Endometrial microvascular endothelial cells (primary cell): ENCODE results near the gene PLEKHG5. TPM values are rescaled to one million over a fixed set of nuclear protein-coding genes. Genes with fewer than 3 reads are reported as not detected.

Experiments used
- in situ Hi-C: cut with HindIII; loops from 2 replicates; pipeline ENCODE4 v1.10.0; 2017; ENCODE audit warnings: low sequenced_read_pairs, low pct_unique_long_range_greater_than_20kb; ENCODE audit errors: inconsistent ontology term
- total RNA-seq: library from RNA; depleted of rRNA; stranded (reverse); fragments of >200 nt; gene quantifications from one replicate; pipeline ENCODE4 v1.2.3, GENCODE V29; 2015; ENCODE audit errors: inconsistent ontology term

The PLEKHG5 gene
- total RNA-seq: 27.6 TPM

- in situ Hi-C loops: no loop called here
Observed at GRCh38 chr1:6491480-6491962, at the start of gene PLEKHG5. Gene PLEKHG5 (minus strand): TSS chr1:6491667. CDS start chr1:6477571, 14,096 bp downstream.

DNA sequence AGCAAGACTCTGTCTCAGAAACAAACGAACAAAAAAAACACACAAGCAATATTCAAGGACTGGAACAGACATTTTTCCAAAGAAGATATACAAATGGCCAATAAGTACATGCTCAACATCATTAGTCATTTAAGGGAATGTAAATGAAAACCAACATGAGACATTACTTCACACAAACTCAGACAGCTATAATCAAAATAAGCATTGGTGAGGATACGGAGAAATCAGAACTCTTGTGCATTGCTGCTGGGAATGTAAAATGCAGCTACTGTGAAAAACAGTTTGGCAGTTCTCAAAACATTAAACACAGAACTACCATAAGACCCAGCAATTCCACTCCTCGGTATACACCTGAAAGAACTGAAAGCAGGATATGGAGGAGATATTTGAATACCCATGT is 47.5 kb upstream of the PLEKHG5 start:
- in situ Hi-C loops: no loop called here

DNA sequence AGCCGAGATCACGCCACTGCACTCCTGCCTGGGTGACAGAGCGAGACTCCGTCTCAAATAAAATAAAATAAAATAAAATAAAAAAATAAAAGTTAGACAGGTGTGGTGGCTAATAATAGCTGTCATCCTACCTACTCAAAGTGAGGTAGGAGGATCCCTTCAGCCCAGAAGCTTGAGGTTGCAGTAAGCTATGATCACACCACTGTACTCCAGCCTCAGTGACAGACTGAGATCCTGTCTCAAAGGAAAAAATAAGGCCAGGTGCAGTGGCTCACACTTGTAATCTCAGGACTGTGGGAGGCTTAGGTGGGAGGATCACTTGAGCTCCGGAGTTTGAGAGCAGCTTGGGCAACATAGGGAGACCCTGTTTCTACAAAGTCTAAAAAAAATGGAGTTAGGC is 44.8 kb upstream of the PLEKHG5 start:
- in situ Hi-C loops: no loop called here

DNA sequence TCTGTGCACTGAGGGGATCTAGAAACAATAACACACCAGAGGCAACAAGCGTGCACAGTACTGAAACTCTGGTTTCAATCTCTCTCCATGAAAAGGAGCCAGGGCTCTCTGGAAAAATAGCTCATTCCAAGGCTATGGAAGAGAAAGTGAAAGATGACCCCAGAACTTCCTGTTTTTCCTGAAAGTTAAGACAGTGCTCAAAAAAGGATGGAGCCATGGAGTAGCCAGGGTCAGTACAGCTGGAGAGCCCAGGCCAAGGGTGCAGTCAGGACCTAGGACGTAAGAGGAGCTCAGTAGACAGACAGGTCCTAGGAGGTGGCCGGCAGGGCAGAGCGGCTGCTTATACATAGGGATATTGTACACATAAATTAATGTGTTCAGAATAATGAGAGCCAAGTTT is 43.7 kb upstream of the PLEKHG5 start:
- in situ Hi-C loops: no loop called here

DNA sequence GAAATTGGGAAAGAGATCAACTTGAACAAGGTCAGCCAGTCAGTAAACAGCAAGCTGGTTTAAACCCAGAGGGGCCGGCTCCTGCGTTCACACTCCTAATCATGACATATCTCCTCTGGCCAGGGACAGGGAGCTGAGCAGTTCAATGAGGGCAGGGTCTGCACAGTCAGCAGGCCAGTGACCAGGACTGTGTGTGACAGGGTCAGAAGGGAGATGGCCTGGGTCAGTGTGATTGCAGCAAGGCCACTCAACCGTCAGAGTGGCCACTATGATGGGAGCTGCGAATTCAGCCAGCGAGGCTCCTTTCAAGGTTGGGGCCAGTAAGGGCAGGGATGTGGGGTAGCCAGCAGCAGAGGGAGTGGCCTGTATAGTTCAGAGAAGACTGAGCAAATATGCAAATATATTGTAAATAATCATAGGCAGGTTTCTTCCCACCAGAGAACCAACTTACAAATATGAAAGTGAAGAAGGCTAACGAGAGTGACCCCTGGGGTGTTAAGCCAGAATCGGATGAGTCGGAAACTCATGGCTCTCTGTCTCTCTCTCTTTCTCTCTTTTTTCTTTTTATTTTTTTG is 42.9 kb upstream of the PLEKHG5 start:
- in situ Hi-C loops: no loop called here

- in situ Hi-C loops: no loop called here
Observed at GRCh38 chr1:6531996-6532395, 40.5 kb upstream of the PLEKHG5 start.

DNA sequence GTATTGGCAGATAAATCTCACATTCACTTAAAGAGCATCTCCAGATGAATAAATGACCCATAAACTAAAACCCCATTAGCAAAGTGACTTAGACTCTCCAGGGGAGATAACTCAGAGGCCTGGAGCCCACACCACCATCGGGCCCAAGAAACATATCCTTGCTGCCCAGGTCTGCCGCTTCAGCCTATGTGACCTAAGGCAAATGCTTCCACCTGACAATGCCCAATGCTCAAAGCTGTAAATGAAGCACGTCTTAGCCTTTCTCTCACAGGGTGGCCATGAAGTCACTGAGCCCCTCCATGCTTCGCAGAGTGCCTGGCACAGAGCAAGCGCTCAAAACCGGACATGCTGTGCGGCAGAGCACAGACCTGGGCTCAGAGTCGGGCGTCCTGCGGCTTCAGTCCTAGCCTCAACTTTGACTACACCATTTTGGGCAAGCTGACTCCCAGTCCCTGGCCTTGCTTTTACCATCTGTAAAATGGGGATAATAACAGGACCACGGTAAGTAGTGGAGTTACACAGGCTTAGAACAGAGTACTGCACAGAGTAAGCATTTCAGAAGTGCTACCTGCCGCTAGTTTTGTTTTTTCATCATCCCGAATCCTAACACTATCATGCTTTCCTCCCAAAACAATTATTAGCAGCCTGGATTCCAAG is 39.2 kb upstream of the PLEKHG5 start:
- in situ Hi-C loops: no loop called here

DNA sequence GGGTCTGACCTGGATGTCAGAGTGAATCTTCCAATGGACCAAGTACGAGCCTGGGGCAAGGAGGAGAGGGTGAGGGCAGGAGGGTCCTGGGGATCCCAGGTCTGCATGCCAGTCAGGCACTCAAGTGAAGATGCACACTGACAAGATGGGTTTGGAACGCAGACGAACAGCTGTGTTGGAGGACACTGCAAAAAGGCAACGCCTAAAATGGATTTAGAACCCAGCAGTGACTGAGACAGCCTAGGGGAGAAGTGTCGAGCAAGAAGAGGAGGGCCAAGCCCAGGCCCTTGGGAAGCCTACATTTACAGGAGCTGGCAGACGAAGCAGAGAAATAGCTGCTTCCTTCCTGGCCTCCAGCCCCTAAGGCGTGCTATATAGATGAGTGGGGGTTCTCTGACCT is 37.0 kb upstream of the PLEKHG5 start:
- in situ Hi-C loops: no loop called here

DNA sequence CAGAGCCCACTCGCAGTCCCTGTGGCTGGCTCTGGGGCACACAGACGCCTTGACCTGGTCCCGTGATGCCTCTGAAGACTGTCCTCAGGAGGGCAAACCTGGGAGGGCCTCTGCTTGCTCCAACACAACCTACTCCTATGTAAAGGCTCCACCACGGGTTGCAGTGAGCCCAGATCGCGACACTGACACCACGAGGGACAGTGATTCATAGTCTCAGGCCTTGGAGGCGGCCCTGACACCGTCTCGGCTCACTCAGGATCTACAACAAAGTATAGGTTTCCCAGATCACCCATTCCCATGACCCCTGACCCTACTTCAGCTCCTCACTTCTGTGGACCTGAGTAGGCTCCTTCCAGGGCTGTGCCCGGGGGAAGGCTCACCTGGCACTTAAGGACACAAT is 34.8 kb upstream of the PLEKHG5 start:
- in situ Hi-C loops: no loop called here

DNA sequence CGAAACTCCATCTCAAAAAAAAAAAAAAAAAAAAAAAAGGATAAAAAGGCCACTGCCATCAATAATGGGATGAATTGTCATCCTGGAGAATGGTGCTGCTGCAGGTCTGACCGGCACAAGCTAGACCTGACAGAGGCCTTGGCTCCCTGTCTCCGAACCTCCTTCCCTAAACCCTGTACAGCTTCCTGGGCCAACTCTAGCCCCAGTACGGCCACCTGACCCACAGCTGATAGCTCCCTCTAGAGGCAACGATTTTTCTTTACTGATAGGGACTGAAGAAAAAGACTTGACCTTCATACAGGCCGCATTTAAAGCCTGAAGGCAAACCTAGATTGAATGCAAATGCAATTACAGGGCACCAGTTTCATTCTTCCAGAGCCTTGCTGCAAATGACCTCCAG is 32.1 kb upstream of the PLEKHG5 start:
- in situ Hi-C loops: no loop called here

- in situ Hi-C loops: no loop called here
Observed at GRCh38 chr1:6521536-6521935, 30.1 kb upstream of the PLEKHG5 start.

DNA sequence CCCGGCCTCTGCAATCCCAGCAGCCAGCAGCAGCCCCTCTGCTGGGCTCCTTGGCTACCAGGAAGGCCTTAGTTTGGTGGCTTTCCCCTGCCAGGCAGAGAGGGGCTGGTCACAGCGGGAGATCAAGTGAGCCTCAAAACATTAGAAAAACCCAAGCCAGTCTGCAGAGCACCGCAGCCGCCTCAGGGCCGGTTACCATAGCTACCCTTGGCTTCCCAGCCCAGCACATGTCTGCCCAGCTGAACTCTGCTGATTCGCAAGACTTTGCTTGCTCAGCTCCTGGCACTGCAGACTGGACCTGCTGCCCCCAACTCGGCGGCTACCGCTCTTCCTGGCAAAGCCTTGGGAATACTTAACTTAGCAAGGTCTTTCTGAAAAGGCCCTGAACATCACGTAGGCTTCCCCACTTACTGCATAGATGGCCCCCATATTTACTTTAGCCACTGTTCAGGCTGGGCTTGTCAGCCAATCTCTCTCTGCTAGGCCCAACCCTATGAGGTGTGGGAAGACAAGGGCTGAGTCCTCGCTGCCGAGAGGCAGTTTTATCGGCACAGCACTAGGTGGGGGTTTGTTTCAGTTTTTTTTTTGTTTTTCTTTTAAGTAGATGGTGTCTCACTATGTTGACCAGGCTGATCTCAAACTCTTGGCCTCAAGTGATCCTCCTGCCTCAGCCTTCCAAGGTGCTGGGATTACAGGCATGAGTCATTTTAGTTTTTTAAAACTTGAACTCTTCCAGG is 28.6 kb upstream of the PLEKHG5 start:
- in situ Hi-C loops: no loop called here

DNA sequence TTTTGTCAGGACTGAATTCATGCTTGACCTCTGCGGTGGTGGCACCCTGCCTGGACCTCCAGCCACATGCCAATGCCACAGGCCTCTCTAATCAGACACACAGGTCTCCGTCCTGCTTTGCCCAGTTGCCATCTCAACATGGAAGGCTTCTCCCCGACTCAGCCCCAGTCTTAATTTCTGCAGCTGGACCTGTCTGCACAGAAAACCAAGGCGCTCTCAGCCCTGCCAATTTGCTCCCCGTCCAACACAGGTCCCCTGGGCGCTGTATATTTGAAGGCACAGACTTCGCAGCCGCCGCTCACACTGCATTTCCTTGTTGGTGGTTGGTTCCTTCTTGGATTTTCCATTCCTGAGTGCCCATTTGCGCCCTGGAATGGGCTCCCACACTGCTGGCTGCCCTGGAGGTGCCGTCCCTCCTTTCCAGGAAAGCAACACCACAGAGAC is 28.0 kb upstream of the PLEKHG5 start:
- in situ Hi-C loops: no loop called here

- in situ Hi-C loops: no loop called here
Observed at GRCh38 chr1:6517435-6517851, 26.0 kb upstream of the PLEKHG5 start.

- in situ Hi-C loops: no loop called here
Observed at GRCh38 chr1:6515771-6516170, 24.3 kb upstream of the PLEKHG5 start.

- in situ Hi-C loops: no loop called here
Observed at GRCh38 chr1:6513320-6513801, 21.9 kb upstream of the PLEKHG5 start.

DNA sequence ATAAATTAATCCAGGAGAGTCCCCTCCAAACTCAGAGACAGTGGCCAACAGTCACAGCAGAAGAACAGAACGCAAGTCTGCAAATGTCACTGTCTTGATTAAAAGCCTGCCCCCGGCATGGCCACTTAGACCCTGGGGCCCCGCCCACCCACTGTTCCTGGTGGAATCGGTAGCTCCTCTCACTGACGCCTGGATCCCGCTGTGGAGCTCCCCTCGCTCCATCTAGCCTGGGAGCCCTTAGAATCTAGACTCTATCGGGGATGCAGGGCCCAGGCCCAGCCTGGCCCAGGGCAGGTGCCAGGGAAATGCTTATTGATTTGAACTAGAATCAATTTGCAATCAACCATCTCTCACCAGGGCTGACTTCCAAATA is 21.4 kb upstream of the PLEKHG5 start:
- in situ Hi-C loops: no loop called here

DNA sequence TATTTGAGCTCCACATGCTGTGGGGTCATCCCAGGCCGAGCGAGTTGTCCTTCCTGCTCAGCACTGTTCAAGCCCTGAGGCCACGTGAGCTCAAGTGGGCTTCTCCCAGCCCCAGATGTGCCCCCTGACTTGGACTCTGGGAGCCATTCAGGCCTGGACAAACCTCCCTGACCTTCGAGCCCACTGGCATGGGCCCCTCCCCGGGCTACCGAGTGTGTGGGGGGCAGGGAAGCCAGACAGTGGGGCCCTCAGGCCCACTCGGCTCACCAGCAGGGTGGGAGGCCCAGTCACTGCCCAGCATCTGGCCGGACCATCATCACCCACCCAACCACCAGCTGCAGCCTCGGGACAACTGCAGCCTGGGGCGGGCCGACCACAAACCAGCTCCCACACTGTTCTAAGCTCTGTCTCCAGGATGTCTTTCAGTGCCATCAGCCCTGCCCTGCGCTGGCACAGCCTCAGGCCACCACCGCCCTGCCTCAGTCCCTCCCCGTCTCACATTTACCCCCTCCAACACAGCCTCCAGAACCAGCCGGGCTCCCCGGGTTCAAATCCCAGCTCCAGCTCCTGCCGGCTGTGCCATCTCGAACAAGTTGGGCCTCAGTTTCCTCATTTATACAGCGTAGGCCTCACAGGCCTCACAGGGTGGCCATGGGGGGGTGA is 20.9 kb upstream of the PLEKHG5 start:
- in situ Hi-C loops: no loop called here

- in situ Hi-C loops: no loop called here
Observed at GRCh38 chr1:6511561-6512244, 20.2 kb upstream of the PLEKHG5 start.
